Choroid plexus epithelial cell (primary cell): ENCODE data around the gene CTSC.

Experiments
- DNase-seq: peaks from one replicate; pipeline ENCODE4 v3.0.0-alpha.2; 2010; ENCODE audit warnings: low read depth
- H3K4me3 ChIP-seq: 2 replicates; pipeline ENCODE4 v1.5.1; 2011; ENCODE audit warnings: low read depth, mild to moderate bottlenecking, control low read depth, low read length, moderate library complexity
- TF ChIP-seq, protein P1 (sequence below): conservative IDR thresholded peaks from 2 replicates; pipeline ENCODE4 v1.5.1; 2011; ENCODE audit warnings: low read depth, mild to moderate bottlenecking, control low read depth, inconsistent platforms, low read length, moderate library complexity

The CTSC gene

DNA sequence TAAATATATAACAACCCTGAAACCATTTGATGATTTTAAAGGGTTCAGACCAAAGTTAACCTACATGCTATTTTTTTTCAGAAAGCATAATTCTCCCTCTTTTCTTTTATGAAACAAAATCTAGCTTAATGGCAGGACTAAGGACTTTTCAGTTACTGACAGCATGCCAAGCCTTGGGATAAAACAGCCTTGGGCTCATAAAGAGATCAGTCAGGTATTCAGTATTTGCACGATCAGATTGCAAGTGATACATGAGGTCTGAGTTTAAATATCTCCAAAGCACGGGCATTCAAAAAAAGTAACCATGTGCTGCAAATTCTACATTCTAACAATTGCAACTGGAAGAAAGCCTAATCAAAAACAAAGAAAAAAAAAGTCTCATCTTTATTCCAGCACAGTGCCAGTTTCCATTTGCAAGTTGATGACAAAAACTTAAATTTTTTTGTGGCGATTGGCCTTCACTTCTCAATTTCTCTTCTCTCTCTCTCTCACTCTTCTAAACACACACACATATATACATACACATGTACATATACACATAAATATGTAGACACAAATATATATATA lies 60.1 kb downstream of the CTSC start:
- TF ChIP-seq, protein P1, sequence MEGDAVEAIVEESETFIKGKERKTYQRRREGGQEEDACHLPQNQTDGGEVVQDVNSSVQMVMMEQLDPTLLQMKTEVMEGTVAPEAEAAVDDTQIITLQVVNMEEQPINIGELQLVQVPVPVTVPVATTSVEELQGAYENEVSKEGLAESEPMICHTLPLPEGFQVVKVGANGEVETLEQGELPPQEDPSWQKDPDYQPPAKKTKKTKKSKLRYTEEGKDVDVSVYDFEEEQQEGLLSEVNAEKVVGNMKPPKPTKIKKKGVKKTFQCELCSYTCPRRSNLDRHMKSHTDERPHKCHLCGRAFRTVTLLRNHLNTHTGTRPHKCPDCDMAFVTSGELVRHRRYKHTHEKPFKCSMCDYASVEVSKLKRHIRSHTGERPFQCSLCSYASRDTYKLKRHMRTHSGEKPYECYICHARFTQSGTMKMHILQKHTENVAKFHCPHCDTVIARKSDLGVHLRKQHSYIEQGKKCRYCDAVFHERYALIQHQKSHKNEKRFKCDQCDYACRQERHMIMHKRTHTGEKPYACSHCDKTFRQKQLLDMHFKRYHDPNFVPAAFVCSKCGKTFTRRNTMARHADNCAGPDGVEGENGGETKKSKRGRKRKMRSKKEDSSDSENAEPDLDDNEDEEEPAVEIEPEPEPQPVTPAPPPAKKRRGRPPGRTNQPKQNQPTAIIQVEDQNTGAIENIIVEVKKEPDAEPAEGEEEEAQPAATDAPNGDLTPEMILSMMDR = no peak
- H3K4me3 ChIP-seq = no peak overlapping the region
- DNase-seq = no peak

DNA sequence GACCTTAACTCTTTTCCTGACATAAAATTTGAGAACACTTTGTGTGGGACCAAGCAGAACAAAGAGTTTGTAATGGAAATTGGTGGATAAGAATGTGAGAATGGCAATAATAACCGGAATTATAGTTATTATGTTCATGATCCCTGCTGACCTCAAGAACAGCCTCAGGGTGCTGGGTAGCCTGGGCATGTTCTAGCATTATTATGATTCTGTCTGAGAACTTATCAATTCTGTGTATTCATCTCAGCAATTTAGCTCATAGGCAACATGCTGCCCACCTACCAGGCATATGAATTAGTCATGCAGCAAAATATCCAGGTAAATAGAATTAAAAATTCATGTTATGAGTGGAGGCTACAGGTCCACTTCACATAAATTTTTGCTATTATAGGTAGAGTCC lies 61.9 kb downstream of the CTSC start:
- H3K4me3 ChIP-seq = no peak overlapping the region
- TF ChIP-seq, protein P1 = no peak
- no peak for DNase-seq

DNA sequence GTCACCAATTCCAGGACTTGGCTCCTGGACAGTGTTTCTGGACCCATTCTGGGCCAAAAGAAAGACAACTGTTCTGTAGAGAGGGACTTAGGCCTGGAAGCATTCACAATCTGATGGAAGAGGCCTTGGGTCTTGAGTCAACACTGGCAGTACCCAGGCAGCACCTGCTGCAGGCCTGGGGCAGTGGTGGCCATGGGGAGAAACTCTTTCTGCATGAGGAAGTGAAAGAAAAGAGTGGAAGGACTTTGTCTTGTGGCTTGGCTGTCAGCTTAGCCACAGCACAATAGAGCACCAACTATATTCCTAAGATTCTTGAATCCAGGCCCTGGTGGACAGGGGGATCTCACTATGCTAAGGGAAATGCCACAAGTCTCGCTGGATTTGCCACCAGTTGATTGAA lies 70.6 kb downstream of the CTSC start:
- DNase-seq = no peak
- TF ChIP-seq, protein P1 = no peak
- H3K4me3 ChIP-seq = no peak overlapping the region

DNA sequence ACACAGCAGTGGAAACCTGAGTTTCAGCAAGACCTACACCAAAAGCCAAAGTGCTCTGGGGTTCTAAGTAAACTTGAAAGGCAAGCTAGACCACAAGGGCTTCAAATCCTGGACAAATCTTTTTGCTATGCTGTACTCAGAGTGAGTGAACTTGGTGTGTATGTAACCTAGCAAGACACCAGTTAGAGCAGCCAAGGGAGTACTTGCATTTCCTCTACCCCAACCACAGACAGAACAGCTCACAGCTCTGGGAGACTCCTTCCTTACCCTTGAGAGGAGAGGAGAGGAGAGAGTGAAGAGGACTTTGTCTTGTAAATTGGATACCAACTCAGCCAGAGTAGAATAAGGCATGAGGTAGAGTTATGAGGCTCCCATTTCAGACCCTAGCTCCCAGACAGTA lies 71.4 kb downstream of the CTSC start:
- no peak overlapping the region for H3K4me3 ChIP-seq
- TF ChIP-seq, protein P1 = no peak
- no peak for DNase-seq

DNA sequence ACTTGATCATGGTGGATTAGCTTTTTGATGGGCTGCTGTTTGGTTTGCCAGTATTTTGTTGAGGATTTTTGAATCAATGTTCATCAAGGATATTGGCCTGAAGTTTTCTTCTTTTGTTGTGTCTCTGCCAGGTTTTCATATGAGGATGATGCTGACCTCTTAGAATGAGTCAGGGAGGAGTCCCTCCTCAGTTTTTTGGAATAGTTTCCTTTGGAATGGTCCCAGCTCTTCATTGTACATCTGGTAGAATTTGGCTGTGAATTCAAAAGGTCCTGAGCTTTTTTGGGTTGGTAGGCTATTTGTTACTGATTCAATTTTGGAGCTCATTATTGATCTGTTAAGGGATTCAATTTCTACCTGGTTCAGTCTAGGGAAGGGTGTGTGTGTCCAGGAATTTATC lies 78.1 kb downstream of the CTSC start:
- no peak overlapping the region for H3K4me3 ChIP-seq
- DNase-seq = no peak
- TF ChIP-seq, protein P1 = no peak

DNA sequence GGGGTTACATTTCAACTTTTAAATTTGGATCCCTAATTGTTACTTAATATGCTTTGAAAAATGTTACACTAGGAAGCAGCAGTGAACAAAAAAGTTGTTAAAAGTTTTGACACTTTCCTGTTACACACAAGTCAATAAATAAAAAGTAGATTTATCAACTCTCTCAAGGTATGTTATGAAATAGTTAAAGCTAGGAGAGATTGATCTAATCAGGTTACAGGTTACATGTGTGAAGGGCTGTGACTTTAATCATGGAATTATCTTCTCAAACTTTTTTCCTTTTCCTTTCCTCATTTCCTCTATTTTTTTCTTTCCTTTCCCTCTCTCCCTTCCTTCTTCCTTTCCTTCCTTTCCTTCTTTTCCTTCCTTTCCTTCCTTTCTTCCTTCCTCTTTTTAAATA lies 85.3 kb downstream of the CTSC start:
- no peak overlapping the region for H3K4me3 ChIP-seq
- TF ChIP-seq, protein P1 = no peak
- DNase-seq = no peak

DNA sequence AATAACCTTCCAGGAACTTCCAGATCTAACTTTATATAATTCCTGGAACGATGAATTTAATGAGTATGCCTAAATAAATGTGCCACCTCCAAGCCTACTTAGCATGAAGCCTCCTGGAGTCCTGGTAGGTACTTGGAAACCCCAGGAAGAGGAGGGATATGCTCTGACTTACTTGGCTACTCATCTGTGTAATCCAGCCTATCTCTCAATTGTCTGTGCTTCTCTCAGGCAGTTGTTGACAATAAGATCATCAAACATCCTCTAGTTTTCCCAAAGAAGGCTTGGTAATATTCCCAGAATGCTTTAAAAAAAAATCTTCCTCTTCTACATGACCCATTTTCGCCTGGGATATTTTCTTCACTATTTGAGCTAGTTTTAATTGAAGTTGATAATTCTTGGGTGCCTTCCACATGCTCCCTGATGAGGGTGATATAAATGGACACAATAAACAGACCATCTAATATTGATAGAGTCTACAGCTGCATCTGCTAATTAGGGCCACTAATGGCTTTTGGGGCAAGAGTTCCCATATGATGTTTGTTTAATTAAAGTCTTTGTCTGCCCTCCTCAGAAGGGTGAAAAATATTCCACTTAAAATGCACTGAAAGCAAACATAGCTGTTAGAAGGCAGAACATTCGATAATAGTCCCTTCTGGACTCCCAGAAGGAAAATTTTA lies 86.8 kb downstream of the CTSC start:
- no peak for DNase-seq
- H3K4me3 ChIP-seq = no peak overlapping the region
- TF ChIP-seq, protein P1 = no peak
